ENCODE data around the gene SUSD6.

The SUSD6 gene, protein sequence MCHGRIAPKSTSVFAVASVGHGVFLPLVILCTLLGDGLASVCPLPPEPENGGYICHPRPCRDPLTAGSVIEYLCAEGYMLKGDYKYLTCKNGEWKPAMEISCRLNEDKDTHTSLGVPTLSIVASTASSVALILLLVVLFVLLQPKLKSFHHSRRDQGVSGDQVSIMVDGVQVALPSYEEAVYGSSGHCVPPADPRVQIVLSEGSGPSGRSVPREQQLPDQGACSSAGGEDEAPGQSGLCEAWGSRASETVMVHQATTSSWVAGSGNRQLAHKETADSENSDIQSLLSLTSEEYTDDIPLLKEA

DNA sequence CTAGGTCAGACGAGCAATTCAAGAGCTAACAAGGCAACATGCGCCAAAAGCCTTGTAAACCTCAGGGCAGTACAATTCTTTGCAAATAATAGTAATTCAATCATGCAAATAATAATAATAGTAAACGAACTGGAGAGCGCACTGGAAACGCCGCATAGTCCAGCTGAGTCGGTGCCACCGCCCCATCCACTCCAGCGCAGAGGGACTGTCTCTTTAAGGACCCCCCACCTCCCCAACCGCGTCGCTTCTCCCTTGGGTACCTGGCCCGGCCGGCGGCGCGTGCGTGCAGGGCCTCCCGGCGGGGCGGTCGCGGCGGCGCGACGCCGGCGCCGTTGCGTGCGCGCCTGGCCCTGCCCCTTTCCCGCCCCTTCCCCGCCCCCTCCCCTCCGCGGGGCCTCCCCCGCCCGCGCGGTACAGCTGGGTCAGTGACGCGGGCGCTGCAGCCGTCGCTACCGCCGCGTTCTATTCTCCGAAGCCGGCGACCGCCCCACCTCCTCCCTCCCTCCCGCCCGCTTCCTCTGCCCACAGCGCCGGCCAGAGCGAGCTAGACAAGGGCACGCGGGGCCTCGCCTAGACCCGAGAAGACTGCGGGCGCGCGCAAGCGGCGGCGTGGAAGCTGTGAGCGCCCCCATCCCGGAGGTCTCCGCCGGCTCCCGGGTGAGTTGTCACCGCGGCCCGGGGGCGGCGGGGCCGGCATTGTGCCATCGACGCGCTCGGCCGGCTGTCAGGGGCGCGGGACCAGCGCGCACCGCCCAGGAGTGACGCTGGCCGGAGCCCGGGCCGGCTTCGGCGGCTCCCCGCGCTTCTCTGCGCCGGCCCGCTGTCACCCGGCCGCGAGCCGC lies at the start of gene SUSD6:
Gene SUSD6 (plus strand): TSS at position 425 of the 842 bp plus-strand sequence. CDS start 46,997 bp downstream, outside the sequence.
- DNase-seq = peak; percentile 90

DNA sequence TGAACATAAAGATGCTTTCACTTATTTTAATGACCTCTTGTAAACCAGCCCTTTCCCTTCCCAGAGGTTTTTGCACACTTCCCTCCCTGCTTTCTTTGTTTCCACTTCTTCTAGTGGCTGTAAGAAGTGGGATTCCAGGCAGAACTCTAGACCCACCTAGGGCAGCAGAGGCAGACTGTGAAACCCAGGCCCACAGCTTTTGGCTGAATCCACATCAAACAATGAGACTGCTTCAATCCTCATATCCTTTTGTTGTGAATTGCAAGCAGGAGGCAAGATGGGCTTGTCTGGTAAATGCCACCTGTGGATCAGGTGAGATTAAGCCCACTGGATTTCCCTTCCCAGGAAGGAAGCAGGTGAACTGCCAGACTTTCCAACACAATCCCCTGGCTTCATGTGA lies 49.5 kb upstream of the SUSD6 start:
- DNase-seq = no peak

DNA sequence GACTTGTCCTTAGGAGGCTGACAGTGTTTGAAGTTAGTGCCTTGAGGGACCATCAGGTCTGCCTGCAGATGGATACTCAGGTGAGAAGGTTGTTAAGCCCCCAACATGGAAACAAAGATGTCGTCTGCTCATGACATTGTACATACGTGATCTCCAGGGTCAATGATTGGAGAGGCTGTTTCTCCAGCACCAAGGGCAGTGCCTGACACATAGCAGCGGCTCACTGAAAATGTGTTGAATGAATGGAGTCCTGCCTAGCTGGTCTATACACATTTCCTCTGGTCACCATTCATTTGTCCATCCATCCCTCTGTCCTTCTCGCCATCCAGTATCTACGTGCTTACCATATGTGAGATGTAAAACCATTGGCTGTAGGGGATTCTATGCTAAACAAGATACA lies 43.8 kb upstream of the SUSD6 start:
- DNase-seq = no peak

DNA sequence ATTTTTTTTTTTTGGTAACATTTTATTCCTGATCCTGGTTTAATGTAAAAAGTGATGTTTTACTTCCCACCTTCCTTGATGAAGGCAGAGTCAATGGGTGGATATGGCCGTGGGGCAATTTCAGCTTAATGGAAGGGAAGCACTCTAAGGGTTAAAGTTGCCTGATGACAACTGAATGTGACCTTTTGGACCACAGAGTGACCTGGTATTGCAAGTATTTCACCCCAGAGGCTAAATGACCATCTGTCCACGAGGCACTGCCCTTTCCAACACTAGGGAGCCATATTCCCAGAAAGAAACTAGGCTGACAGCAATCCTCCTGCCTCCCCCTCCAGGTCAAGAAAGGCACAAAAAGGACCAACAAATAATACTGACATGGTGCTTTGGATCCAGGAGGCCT lies 41.5 kb upstream of the SUSD6 start:
- no peak for DNase-seq

DNA sequence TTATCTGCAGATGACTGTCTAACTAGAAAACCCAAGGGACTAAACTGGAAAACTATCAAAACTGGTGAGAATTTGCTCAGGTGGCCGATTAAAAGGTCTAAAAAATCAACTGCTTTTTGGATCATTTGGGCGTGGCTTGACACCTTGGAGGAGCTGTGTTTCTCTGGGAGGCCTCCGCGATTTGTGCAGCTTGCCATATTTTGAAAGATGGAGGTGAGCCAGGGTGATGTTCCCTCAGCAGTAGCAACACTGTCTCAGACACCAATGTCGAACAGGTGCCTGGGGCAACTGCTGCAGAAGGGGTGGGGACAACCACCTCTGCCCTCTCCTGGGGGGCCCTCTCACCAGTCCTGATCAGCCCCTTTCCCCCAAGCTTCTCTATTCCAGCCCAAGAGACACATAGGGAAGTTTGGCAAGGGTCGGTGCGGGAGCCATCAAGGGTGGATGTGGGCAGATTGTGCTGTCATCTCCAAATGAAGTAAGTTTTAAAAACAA lies 40.5 kb upstream of the SUSD6 start:
- no peak for DNase-seq

DNA sequence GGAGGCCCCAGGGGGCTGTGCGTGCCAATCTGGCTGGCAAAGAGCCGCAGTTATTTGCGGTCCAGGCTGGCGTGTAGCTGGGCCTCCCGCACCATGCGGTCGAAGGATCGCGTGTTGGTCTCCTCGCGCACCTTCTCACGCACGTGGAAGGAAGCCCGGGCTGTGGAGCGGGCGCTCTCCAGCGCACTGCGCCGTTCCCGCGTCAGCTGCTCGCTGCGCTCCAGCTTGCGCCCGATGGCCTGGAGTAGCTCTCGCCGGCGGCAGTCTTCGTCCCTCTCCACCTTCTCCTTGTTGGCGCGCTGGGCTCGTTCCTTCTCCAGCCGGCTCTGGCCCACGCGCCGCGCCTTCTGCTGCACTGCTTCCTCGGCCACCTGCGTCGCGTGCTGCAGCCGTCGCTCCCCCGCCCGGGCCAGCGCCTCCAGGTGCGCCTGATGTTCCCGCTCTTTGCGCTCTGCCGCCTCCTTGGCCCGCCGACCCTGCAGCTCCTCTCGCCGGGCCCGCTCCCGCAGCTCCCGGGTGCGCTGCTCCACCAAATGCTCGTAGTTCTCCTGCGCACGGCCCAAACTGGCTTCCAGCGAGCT lies 39.9 kb upstream of the SUSD6 start:
- DNase-seq = no peak

DNA sequence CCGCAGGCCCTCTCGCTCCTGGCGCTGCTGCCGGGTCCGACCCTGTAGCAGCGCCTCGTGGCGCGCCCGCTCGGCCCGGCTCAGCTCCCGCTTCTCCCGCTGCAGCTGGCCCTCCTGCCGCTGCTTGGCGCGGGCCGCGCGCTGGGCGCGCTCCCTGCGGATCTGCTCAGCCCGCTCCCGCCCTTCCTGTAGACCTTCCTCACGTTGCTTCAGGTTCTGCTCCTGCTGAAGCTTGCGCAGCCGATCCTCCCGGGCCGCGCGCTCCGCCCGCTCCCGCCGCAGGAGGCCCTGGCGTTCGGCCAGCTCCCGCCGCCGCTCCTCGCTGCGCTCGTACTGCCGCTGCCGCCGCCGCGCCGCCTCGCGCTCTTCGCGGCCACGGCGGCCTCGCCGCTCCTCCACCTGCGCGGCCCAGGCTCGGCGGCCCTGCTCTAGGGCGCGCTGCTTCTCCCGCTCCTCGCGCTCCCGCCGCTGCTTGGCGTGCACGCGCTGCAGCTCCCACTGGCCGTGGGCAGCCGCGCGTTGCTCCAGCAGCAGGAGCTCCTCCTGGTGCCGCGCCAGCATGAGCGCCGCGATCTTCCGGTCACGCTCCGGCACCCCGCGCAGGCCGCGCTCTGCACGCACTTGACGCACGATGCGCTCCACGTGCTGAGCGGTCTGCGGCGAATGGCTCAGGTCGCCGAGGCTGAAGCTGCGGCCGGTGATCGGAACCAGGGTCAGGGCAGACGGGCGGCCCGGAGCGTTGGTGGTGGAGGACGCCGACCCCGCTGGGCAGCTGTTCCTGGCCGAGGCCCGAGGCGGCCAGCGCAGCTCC lies 39.2 kb upstream of the SUSD6 start:
- DNase-seq = peak; percentile 20

DNA sequence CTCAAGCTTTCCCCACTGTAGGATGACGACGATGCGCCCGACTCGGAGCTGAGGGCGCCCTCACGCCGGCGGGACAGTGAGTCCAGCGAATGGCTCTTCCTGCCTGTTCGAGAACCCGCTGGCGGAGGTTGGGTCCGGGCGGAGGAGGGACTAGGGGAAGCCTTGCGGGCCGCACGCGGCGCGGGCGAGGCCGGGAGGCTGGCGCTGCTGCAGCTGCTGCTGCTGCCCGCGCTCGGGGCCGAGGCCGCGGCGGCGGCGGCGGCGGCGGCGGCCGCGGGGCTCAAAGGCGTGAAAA lies 38.6 kb upstream of the SUSD6 start:
- DNase-seq = no peak

DNA sequence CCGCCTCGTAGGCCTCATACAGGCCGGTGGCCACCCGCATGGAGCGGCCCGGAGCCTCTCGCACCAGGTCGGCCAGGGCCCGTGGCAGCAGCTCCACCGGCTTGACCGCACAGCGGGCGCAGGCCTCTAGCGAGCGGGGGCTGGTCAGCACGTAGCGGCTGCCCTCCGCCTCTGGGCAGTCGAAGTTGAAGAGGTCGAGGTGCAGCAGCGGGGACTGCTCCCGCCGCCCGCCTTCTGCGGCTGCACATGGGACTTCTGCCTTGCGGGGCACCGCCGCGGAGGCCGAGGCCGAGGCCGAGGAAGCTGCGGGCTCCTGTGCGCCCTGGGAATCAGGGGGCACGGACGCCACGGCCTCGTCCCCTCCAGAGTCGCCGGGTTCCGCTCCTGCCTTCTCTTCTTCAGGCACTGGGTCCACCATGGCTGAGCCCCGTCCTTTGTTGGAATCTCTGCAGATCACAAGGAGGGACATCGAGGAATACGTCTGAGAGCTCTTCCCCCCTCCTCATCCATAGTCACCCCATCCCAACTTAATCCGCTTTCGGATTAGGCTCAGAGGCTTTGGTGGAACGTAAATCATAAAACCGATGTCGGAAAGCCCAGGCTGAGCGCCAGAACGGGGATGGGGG lies 38.1 kb upstream of the SUSD6 start:
- DNase-seq = no peak

DNA sequence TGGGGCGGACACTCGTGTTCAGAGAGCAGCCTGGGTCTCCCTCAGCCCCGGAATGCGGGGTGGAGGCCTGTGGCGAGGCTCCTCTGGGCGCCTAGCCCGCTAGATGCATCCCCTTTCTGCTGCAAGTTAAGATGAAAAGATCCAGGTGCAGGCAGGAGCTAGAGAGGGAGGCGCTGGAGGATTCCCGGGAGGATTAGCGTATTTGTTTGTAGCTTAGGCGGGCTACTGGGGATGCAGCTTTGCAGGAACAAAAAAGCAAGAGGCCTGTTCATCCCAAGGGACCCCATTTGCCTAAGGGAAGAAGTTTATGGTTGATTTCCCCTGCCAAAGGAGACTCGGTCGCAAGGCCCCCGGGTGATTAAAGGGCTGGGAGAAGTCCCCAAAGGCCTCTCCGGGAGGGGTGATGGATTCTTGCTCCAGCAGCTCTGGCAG lies 37.5 kb upstream of the SUSD6 start:
- no peak for DNase-seq

DNA sequence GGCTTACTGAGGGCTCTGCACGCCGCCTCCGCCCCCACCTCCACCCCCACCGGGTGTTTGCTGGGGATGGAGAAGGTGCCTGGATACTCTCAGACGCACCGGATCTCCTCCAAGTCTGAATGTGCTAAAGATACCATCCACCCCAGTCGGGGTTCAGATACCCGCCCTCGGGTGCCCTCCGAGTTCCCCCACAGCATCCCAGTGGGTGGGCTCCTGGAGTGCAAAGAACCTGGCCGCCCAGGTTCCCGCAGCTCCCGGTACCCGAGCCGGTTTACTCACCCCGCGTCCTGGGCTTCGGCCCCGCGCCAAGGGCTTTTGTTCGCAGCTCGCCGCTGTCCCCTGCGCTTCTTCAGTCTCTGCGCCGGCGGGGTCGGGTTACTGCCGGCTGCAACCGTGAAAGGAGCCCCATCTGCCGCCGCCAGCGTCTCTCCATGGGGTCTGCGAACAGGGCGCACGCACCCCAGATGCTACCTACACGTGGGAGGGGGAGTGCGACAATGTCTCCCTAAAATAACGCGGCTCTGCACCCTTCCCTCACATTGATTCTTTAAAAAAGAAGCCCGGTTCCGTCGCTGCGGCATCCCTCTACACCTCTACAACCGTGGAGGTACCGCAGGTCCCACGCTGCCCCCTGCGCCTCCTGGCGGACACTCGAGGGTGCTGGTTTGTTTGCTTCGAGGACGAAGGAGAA lies 37.0 kb upstream of the SUSD6 start, which contains the start of gene CCDC177:
Gene CCDC177 (minus strand): TSS at position 609 of the 691 bp plus-strand sequence. CDS start 1,249 bp downstream, outside the sequence.
- DNase-seq = peak; percentile 46

DNA sequence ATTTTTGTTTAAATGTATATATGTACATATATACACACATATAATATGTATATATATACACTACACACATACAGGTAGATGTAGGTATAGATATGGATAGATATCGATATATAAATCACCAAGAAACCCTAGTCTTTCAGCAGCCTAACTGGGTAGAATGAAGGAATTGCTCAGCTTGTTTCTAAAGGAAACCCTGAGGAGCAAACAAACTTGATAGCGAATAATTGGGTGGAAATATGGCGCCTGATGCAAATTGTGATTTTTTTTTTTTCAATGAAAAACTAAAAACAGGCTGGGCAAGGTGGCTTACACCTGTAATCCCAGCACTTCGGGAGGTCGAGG lies 36.5 kb upstream of the SUSD6 start:
- no peak for DNase-seq

DNA sequence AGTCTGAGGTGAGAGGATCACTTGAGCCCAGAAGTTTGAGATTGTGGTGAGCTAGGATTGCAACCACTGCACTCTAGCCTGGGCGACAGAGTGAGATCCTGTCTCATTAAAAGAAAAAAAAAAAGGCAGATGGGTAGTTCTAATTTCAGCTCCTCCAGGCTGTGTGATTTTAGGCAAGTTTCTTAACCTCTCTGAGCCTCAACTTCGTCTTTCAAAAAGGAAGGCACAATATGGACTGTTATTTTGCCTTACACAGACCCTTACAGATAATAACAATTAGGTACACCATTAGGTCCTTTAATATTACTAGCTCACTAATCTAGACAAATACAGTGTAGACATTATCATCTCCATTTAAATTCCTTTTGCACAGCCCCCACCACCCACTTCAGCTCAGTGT lies 31.9 kb upstream of the SUSD6 start:
- DNase-seq = no peak

DNA sequence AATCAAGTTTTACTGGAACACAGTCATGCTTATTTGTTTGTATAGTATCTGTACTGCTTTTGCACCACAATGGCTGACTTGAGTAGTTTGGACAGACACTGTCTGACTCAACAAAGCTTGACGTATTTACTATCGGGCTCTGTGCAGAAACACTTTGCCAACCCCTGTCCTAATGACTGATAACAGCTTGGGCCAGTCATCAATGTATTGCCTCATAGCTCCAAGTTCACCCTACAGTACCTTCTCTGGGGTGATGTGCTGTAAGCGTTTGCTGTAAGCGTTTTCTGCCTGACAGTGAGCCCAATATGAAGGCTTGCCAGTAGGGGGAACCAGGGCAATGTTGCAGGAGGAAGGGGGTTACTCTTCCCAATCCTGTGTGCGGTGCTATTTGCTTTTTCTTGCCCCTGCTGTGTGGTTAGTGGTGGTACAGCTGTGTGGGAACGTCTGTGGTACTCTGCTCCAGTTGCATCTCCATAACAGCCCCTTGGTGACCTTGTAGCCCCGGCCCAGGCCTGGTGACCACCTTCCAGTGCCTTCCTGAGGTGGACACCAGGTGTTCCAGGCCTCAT lies 31.3 kb upstream of the SUSD6 start:
- DNase-seq = peak; percentile 83

DNA sequence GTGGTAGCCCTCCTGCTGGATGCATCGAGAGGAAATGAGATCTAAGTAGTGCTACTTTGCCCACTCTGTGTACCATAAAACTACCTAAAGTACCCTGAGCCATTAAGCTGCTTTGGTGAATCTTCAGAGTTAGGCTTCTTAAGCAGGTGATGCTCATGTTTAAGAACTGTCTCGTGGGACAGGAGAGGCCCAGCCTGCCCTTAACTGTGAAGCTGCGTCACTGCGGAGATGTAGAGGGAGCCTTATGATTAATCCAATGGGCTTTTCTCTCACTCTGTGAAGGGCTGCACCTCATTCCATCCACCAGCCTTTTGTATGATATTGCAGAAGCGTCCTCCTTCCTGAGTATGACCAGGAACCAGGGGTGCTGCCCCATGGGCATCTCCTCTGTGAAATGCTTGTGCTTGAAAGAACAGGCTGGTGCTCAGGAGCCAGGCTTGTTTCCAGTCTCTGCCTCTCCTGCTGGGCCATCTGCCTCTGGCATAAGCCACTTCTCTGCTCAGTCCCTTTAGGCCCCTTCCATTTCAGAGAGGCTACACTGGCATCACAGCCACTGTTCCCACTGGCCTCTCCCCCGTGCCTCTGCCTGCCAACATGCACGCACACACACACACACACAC lies 30.0 kb upstream of the SUSD6 start:
- DNase-seq = no peak

DNA sequence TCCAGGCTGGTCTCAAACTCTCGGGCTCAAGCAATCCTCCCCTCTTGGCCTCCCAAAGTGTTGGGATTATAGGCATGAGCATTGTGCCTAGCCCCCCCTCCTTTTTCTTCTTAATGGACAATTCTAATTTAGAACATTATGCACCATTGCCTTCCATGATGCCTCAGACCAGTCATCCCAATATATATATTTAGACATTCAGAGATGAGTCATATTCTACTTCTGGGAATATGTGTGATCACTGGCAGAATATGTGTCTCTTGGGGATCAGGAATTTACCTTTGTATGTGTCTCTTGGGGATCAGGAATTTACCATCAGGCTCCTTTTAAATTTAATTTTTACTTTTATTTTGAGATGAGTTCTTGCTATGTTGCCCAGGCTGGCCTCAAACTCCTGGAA lies 29.2 kb upstream of the SUSD6 start:
- peak; percentile 68 for DNase-seq

DNA sequence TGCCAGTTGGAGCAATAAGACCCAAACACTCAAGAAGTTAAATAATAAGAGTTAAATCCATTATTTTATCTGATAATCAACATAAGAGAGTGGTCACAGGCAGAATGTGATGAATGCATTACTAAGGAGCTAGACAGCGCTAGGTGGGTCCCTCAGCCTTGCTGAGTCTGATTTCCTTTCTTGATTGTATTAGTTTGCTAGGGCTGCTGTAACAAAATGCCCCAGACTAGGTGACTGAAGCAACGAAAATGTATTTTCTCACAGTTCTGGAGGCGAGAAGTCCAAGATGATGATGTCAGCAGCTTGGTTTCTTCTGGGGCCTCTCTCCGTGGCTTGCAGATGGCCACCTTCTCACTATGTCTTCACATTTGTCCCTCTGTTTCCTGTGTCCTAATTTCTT lies 28.6 kb upstream of the SUSD6 start:
- no peak for DNase-seq

DNA sequence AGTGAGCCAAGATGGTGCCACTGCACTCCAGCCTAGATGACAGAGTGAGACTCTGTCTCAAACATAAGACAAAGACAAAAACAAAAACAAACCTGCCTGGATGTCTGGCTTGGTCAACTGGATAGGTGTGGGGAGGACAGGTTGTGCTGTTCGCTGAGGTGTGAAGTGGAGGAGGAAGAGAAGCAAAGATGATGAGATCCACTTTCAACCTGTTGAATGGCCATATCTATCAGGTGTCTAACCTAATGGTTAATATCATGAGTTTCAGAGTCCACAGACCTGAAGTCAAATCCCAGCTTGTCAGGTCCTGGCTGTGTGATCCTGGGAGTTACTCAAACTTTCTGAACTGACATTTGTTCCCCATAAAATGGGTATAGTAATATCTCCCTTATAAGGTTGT lies 27.0 kb upstream of the SUSD6 start:
- no peak for DNase-seq

DNA sequence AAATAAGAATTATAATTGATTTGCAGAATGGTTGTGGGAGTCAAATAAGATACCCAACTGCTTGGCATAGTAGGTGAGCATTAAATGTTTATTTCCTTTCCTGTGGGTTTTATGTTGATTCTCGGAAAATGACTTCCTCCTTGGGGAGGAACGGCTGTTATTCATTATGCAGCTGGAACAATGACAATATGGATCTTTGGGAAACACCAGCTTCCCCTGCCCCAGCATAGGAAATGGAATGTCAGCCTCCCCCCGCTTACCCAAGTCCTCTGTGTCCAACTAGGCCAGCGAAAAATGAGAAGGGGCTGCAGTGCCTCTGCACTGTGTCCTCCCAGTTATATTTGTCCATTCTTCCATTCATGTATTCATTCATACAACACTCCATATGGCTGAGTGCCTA lies 25.0 kb upstream of the SUSD6 start:
- DNase-seq = peak; percentile 64

DNA sequence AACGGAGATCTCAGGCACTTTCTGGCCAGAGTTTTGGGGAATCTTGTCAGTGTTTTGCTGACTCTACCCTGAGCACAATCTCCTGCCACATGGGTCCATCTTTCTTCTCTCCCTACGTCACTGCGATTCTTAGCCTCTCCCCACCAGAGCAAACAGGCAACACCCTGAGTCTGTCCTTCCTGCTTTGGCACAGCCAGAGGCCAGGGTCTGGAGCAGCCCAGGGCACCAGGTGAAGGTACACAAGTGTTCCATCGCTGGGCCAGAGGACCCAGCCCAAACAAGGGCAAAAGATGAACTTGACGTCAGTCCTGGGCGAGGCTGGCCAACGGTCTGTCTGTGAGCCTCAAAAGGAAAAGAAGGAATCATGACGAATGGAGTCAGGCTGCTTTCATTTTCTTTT lies 24.0 kb upstream of the SUSD6 start:
- no peak for DNase-seq

DNA sequence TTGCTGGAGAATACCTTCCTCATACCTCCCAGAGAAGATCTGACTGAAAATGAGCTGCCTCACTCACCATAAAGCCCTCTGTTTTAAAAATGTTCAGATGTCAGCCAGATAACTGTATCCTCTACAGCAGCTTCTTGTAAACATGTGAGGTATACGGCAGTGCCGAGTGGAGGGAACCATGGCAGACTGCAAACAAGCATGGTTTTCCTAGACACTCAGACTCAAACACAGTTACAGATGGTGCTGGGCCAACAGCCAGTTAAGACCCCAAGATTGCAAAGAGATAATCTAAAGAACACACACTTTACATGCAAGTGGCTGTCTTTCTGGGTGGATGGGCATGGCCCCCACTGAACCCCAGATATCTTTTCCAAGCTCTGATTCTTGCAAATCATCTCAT lies 20.1 kb upstream of the SUSD6 start:
- no peak for DNase-seq
